Hypothalamus (tissue), 51 donors: Measurements from ENCODE around the gene FBRSL1.

Source experiments
- DNase-seq, 51 donors: peaks; one replicate each; lab custom pipeline; 2025; lab: John Stamatoyannopoulos, UW

FBRSL1 gene

DNA sequence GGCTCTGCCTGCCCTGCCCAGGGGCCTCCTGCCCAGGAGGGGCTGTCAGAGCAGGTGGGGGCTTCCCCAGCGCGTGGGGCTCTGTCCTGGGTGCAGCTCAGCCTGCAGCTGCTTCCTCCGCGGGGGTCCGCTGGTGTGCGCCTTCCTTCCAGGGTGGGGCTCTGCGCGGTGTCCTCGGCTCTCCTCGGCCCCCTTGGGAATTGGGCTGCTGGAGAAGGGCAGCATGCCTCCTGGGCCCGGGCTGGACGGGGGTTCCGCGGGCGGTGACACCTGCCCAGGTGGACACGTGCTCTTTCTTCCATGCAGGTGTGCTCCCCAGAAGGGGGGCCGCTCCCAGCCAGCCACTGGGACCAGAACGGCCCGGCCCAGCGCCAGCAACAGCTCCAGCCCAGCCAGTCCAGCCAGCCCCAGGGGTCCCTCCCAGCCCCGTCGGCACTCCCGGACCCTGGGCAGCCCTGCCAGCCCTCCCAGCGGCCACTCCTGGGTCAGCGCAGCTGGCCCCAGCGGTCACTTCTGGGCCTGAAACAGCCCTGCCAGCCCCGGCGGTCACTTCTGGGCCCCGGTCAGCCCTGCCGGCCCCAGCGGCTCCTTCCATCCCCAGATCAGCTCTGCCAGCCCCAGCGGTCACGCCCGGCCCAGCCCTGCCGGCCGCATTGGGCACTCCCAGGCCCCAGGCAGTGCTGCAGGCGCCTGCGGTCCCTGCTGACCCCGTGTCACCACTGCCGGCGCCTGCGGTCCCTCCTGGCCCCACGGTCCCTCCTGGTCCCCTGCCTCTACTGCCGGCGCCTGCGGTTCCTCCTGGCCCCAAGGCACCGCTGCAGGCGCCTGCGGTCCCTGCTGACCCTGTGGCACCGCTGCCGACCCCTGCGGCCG is 19.1 kb downstream of the FBRSL1 start:
- DNase-seq, result no peak

DNA sequence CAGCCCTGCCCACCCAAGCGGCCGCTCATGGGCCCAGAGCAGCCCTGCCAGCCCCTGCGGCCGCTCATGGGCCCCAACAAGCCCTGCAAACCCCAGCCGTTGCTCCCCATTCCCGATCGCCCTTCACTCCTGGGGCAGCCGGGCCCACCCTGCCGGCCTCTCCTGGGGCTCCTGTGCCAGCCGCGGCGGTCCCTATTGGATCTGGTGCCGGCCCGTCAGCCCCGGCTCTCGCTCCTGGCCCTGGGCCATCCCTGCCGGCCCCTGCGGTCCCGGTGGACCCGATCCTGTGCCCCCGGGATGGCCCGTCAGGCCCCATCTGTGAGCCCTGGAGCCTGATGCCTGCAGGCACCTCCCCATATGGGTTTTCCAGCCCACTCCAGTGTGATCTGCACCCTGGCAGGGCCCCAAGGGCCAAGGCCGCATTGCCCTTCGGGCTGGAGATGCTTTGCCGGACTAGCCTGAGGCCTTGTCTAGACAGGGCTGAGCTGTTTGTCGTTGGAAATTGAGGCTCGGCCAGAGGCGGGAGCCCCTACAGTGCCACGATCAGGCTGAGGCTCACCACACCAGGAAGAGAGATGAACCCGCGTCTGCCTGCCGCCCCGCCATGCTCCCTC is 20.3 kb downstream of the FBRSL1 start:
- DNase-seq, result no peak

DNA sequence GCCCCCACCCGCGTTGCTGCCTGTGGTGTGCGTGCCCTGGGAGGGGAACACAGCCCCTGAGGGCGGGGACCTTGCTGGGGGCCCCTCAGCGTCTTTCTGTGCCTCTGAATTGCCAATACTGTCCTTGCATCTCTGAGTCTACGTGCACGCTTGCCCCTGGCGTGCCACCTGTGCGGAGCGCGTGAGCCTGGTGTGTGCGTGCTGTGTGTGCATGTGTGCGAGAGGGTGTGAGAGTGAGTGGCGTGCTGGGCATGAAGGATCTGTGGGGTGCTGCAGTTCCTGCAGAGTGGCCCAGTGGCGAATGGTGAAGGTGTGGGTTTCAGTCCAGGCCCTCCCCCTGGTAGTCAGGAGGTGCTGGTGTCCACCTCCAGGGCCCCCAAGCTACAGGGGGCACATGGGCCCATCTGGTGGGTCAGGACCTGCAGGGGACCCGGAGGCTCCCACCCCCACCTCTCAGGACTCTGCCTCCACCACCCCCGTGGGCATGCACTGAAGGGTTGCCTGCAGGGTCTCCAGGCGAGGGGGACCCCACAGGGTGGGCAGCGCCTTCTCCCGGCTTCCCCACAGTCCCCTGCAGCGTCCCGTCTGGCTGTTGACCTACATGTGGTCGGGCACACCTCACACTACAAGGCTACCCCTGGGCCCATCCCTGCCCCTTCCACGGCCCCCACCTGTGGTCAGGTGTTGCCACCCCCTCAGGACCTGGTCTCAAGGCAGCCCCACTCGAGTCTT is 21.0 kb downstream of the FBRSL1 start:
- no peak for DNase-seq

DNA sequence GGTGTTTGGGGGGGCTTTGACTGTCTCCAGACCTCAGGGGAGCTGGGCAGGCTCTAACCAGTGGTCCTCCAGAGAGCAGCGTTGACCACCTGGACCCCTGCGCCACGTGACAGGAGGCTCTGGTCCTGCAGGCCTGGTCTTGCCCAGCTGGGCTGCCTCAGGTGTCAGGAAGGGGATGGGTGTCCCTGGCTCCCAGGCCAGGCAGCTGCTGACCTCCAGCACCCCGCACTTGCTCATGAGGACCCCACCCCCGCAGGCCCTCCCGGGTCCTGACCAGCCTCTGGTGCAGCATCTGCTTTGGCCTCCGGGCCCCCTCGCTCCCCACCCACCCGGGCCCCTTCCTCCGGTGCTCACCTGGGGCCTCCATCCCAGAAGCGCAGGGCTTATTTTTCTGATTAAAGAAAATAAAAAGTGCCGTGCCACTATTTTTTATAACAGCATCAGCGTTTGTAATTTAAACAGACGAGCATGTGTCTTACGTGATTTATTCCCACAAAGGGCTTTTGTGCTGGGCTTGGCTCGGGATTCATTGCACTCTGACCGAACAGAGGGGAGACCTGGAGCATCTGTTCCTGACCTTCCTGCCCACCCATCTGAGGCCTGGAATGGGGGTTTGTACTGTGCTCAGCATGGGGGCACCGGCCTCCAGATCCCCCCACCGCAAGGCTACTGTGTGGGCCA is 21.7 kb downstream of the FBRSL1 start:
- peak in 5 of 51 donors; percentile 16 to 42 (median 28) for DNase-seq

DNA sequence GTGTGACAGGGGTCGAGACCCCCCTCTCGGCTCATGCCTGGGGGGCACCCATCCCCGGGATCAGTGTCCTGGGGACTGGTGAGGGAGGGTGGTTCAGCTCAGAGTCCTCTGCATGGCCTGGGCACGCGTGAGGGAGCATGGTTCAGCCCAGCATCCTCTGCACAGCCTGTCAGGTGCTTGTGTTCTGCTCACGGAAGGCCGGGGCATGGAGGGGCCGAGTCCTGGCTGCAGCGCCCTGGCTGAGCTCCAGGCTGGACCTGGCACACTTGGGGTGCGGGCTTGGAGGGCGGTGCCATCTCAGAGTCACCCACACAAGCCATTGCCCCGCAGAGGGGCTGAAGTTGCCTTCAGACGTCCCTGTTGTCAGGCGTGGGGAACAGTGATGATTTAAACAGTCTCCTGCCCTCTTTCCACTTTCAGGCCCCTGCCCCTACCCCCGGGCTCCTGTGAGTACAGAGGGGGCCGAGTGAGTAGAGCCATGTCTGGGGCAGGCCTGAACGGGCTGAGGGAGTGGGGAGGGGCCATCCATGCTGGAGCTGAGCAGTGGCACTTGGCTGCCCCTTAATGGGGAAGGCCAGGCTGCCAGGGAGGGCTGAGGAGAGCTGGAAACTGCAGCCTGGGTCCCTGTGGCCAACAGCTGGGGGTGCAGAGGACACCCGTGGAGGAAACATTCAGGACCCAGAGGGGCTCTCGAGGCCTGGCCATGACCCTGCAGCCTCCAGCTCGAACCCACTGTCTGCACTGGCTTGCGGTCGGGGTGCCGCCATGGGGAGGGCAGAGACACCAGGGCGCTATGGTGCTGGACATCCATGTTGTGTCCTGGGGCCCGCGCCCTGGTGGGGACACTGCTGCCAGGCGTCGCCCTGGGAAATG is 22.5 kb downstream of the FBRSL1 start:
- peak in 21 of 51 donors; percentile 14 to 51 (median 32) for DNase-seq

DNA sequence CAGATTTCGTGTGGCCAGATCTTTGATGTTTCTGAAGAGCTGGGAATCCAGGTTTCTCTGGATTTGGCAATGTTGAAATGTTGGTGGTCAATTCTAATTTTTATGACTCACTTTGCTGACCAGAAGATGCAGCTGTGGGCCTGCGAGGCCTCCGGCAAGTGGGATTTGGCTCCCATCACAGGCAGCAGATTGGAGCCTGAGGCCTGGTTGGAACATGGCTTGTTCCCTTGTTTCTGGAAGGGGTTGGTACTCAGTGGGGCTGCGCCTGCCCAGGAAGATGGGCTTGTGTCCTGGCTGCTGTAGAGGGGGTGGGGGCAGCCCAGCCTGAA is 23.1 kb downstream of the FBRSL1 start:
- peak in 1 of 51 donors; percentile 19 for DNase-seq

DNA sequence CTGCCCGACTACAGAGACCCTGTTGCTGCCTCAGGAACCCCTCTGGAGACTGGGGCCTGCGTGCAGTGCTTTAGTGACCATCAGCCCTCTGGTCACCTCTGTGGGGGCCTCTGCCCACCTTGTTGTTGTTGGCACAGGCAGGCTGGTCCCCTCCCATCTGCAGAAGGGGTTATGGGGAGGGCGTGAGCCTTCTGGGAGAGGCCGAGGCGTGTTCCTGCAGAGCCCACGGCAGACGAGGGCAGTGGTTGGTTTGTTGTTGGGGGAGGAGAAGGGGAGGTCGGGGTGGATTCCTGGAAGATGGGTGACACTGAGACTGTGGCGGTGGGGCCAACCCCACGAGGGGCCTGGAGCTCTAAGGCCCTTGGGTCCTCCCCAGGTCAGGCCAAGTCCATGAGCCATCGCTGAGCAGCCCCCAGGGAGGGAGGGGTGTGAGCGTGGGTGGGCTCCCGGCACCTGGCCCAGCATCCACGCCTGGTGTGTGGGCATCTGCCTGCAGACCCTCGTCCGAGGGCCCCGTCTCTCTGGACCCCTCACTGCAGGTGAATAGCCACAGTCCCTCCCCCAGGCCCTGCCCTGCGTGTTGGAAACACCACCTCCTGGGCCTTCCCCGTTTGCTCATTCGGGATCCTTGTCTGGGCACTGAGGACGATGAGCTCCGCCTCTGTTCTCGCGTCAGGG is 23.6 kb downstream of the FBRSL1 start:
- DNase-seq, result no peak

DNA sequence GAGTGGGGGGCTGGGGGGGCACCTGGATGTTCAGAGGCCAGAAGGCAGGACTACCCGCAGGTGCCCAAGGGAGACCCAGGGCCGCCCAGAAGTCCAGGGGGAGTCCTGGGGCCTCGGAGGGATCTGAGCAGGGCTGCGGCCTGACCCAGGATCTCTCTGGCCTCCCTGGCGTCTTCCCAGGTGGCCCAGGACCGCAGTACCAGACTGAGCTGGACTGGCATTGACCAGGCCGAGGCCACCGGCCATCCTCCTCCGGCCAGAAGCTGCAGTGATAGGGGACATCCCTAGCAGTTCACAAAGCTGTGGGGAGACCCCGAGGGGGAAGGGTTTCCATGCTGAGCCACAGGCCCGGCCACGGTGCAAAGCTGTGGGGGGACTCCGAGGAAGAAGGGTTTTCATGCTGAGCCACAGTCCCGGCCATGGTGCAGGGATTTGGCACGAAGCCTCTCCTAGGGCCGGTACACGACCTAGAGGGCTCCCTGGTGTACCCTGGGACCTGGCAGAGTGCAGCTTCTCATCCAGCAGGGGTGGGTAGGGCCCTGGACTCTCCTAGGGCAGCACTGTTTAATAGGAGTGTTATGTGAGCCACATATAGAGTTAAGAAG is 24.4 kb downstream of the FBRSL1 start:
- DNase-seq, result no peak

DNA sequence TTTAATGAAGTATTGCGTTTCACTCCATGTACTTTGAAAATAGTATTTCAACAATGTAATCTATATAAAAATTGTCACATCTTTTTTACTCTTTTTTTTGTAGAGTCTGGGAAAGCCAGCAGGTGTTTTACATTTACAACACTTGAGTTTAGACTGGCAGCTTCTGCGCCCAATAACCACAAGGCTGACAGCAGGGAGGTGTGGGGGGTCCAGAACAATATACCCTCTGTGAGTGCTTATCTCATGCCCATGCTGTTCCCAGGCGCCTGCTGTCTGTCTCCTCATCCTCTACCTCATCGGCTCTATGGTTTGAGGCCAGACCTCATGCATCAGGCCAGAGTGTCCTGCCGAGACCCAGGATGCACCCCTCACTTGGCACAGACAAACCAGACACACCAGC is 24.9 kb downstream of the FBRSL1 start:
- no peak for DNase-seq

DNA sequence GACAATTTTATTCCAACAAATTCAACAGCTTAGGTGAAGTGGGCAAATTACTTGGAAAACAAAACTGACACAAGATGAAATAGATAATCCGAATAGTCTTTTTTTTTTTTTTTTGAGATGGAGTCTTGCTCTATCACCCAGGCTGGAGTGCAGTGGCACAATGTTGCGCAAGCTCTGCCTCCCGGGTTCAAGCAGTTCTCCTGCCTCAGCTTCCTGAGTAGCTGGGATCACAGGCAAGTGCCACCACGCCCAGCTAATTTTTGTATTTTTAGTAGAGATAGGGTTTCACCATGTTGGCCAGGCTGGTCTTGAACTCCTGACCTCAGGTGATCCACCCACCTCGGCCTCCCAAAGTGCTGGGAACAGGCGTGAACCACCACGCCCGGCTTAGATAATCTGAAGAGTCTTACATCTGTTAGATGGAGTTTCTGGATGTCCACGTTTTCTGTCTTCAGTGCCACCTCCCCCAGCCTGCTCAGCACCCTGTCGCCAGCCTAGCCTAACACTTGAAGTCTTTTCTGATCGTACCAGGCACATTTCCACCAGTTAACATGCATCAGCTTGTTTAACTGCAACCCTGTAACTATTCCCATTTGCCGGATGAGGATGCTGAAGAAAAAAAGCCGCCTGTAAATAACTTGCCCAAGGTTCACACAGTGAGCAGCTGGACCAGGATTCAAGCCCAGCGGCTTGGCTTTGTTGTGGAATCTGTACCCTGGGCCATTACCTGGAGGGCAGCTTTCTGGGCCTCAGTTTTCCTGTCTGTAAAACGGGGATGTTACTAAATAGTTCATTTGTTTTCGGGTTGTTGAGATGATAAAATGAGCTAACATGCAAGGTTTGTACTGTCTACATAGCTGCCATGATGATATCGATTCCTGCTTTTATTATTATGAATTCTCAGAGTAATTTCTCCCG is 26.4 kb downstream of the FBRSL1 start:
- DNase-seq, result no peak

DNA sequence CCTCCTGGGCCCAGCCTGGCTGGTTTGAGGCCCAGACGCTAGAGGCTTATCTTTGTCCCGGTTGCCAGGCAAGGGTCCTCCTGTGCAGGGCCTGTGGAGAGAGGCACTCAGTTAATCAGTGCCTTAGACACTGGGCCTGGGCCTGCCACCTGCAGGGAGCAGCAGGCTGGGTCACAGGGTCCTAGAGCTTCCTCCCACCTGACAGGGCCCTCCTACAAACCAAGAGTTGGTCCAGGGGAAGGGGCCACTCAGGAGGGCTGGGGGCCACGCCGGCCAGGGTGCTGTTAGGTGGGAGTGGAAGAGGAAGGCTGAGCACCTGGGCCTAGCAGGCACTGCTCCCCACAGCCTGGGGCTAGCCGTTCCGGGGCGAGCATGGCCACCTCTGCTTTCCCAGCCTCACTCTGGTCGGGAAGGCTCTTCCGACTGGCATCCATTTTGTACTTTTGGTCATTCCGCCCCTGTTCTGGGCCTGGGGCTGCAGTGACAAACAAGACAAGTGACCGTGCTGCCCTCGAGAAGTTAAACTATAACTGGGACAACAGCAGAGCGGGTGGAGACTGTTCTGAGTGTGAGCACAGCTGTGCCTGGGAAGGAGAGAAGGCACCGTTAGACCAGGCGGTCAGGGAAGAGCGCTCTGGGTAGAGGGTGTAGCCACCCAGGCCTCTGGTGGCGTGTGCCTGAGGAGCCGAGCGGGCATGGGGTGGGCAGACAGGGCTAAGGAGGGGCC is 27.2 kb downstream of the FBRSL1 start:
- DNase-seq, result no peak

DNA sequence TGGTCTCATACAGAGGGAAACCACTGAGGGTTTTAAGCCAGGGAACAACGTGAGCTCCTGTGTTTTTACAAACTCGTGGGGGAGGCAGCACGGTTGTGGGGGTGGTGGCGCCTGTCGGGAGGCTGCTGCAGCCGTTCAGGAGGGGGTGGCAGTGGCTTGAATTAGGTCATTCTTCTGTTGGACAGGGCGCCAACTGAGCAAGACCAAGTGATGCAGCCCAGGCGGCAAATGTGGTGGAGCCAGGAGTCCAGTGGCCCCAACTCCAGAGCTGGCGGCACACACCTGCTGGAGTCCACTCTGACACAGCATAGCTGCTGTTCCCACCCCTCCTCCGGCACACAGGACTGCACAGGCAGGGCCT is 27.8 kb downstream of the FBRSL1 start:
- DNase-seq, result peak in 18 of 51 donors; percentile 7 to 58 (median 25)

DNA sequence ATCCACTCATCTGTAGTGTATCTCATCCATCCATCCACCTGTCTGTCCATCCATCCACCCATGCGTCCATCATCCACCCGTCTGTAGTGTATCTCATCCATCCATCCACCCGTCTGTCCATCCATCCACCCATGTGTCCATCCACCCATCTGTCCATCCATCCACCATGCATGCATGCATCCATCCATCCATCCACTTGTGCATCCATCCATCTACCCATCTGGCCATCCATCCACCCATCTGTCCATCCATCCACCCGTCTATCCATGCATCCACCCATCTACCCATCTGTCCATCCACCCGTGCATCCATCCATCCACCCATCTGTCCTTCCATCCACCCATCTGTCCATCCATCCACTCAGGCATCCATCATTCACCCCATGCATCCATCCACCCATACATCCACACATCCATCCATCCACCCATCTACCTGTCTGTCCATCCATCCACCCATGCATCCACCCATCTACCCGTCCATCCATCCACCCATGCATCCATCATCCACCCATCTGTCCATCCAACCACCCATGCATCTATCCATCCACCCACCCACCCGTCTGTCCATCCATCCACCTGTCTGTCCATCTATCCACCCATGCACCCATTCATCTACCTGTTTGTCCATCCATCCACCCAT is 28.5 kb downstream of the FBRSL1 start:
- DNase-seq, result no peak

DNA sequence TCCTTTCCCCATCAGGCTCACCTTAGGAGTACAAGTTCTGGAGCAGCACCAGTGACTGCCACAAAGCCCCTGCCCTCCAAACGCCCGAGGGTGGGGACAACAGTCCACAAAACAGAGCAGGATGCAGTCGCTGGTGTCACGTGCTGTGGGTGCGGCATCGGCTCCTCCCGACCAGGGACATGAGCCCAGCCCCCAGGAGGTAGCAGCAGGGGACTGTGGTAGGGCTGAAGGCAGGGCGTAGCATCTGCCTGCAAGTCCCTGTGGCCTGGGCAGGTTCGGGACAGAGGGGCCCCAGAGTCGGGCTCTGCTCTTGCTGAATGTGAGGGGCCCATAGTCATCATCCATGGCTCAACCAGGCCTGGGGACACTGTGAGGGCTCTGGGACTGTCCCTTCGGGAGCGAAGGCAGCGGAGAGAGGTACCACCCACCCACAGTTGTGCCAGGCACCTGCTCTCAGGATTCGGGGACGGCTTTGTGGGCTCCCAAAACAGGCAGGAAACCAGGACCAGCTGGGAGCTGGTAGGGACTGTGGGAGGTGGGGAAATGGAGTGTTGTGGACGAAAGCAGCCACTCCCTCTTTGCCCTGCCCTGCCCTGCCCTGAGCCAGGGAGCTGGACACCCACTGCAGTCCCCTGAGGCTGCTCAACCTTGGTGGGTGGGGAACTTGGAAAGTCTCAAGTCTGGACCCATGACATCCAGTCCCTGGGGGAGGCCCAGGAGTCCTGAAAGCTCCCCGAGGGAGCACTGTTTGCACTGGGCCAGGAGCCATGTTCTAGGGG is 30.7 kb downstream of the FBRSL1 start:
- no peak for DNase-seq

DNA sequence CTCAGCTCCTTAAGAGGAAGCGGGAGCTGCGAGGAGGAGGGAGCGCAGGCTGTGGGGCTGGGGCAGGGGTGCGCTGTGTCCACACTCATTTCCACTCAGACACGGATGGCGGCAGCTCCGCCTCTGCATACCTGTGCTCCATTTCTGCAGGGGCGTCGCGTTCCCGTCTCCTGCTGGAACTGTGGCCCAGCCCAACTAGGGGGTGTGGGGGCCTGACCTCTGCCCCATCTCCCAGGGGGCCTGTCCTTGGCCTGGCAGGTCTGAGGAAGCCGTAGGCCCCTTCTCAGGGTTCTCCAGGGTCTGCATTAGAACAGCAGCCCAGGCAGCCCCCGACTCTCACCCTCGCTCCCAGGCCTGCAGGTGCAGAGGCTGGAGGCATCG is 31.2 kb downstream of the FBRSL1 start:
- DNase-seq, result no peak

DNA sequence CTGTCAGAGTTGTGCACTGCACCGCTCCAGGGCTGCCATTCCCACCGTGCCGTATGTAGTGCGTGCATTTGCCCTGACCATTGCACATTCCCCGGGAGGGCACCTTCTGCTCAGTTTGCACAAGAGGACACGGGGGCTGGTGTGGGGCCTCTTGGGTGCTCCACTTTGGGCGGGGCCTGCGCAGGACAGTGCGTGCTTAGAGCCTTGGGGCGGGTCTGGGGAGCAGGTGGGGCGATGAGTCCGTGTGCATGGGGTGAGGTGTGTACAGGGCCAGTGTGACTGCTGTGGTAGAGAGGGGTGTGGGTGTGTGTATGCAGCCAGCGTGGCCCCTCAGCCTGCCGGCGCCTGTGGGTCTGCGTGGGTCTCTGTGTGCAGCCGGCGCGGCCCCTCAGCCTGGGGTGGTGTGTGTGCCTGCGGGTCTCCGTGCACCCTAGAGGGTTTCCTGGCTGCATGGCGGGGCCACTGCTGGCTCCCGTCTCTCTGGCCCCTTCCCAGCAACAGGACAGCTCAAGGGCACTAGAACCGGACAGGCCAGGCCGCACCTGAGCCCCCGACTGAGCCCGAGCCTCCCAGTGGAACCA is 31.9 kb downstream of the FBRSL1 start:
- no peak for DNase-seq
